ENCODE results near the gene PIK3R4. TPM values are rescaled to one million over a fixed set of nuclear protein-coding genes. Genes with fewer than 3 reads are reported as not detected.
A peak's percentile ranks its signal among the peaks of the same experiment; 100 is the strongest.

The PIK3R4 gene
- total RNA-seq, 1 experiment from 2014 or later = 47.3 TPM

GRCh38 chr3:130787422-130788068, 40.9 kb upstream of the PIK3R4 start:
- CTCF ChIA-PET = no interaction called here
- BruUV-seq (replicated peaks) = no TSS peak
- H3K27ac Mint-ChIP-seq (ENCODE audit: unreplicated experiment) = peak overlapping the region; percentile 9
- H3K9me3 Mint-ChIP-seq (ENCODE audit: low read depth, unreplicated experiment) = no peaks in the 10 kb centered on the region
- H3K36me3 Mint-ChIP-seq (ENCODE audit: insufficient read depth, unreplicated experiment) = no peaks in the 10 kb centered on the region
- no peak overlapping the region for H3K4me3 Mint-ChIP-seq (ENCODE audit: low read depth, unreplicated experiment)
- DNase-seq = no peak
- H3K27me3 Mint-ChIP-seq (ENCODE audit: unreplicated experiment) = no peaks in the 10 kb centered on the region
- intact Hi-C loops (cut with micrococcal nuclease; ENCODE audit: unreplicated experiment) = no loop called here
- peaks cover 49% of the 10 kb centered on the region for H3K4me1 Mint-ChIP-seq (ENCODE audit: low read depth, unreplicated experiment)
- no peak for TF ChIP-seq CTCF (IDR thresholded peaks at IDR 0.05; ENCODE audit: unreplicated experiment)

GRCh38 chr3:130786306-130786705, 39.7 kb upstream of the PIK3R4 start:
- H3K4me1 Mint-ChIP-seq (ENCODE audit: low read depth, unreplicated experiment) = peaks cover 41% of the 10 kb centered on the region
- no peaks in the 10 kb centered on the region for H3K27me3 Mint-ChIP-seq (ENCODE audit: unreplicated experiment)
- no TSS peak for BruUV-seq (replicated peaks)
- DNase-seq = no peak
- H3K4me3 Mint-ChIP-seq (ENCODE audit: low read depth, unreplicated experiment) = no peak overlapping the region
- no peaks in the 10 kb centered on the region for H3K9me3 Mint-ChIP-seq (ENCODE audit: low read depth, unreplicated experiment)
- TF ChIP-seq CTCF (IDR thresholded peaks at IDR 0.05; ENCODE audit: unreplicated experiment) = no peak
- H3K27ac Mint-ChIP-seq (ENCODE audit: unreplicated experiment) = no peak overlapping the region
- intact Hi-C loops (cut with micrococcal nuclease; ENCODE audit: unreplicated experiment) = no loop called here
- H3K36me3 Mint-ChIP-seq (ENCODE audit: insufficient read depth, unreplicated experiment) = no peaks in the 10 kb centered on the region
- CTCF ChIA-PET = interaction anchor here (1.0 kb wide), 1 partner anchor 12 kb away, joined by 3 read pairs; no protein-coding TSS in a partner anchor

DNA sequence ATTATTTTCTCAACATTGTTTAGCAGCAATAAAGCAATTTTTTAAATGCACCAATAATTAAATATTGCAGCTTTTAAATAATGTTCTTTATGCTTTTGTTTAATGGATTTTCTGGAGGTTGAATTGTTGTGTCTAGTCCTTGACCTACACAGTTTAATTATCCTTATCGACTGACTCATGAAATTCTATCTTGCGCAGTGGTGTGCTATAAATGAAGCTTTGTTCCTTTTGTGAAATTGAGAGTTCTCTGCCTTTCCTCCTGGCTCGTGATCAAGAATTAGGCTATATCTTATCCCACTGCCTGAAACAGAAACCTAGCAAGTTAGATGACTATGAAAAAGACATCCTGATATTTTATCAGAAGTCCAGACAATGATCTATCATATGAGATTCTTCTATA, 37.0 kb upstream of the PIK3R4 start:
- TF ChIP-seq CTCF (IDR thresholded peaks at IDR 0.05; ENCODE audit: unreplicated experiment) = no peak
- intact Hi-C loops (cut with micrococcal nuclease; ENCODE audit: unreplicated experiment) = loop anchor here (1.0 to 2.0 kb wide), 2 partner anchors 38 to 67 kb away; no protein-coding TSS in a partner anchor
- Mint-ChIP-seq H3K27ac (ENCODE audit: unreplicated experiment) (peak overlapping the region; percentile 91), H3K27me3 (ENCODE audit: unreplicated experiment) (no peaks in the 10 kb centered on the region), H3K4me1 (ENCODE audit: low read depth, unreplicated experiment) (peaks cover 50% of the 10 kb centered on the region), H3K36me3 (ENCODE audit: insufficient read depth, unreplicated experiment) (no peaks in the 10 kb centered on the region), H3K9me3 (ENCODE audit: low read depth, unreplicated experiment) (no peaks in the 10 kb centered on the region), H3K4me3 (ENCODE audit: low read depth, unreplicated experiment) (peak overlapping the region; percentile 24)
- CTCF ChIA-PET = interaction anchor here (1.0 to 1.5 kb wide), 10 partner anchors 9 to 111 kb away, joined by 3 to 6 read pairs (median 4); partner anchors contain the start of gene ATP2C1
- no TSS peak for BruUV-seq (replicated peaks)
- peak; percentile 51 for DNase-seq

DNA sequence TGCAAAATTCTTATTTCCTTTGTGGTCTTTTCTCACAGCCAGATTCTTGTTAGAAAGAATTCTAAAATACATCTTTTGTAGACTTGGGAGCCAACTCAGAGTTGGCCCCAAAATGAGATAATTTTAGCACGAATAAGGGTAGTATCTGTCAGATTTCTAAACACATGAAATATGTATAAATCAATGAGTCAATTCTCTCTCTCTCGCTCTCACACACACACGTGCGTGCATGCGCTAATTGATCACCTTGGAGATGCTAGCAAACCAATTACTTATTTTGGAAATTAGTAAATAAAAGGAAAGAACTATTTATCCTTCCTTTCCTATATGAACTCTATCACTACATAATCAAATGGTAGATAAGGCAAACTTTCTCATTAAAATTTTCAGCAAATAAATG, 32.9 kb upstream of the PIK3R4 start:
- no peak for DNase-seq
- H3K4me3 Mint-ChIP-seq (ENCODE audit: low read depth, unreplicated experiment) = no peak overlapping the region
- H3K27ac Mint-ChIP-seq (ENCODE audit: unreplicated experiment) = no peak overlapping the region
- CTCF ChIA-PET = no interaction called here
- BruUV-seq (replicated peaks) = no TSS peak
- no peaks in the 10 kb centered on the region for H3K36me3 Mint-ChIP-seq (ENCODE audit: insufficient read depth, unreplicated experiment)
- TF ChIP-seq CTCF (IDR thresholded peaks at IDR 0.05; ENCODE audit: unreplicated experiment) = no peak
- H3K4me1 Mint-ChIP-seq (ENCODE audit: low read depth, unreplicated experiment) = peaks cover 36% of the 10 kb centered on the region
- no peaks in the 10 kb centered on the region for H3K9me3 Mint-ChIP-seq (ENCODE audit: low read depth, unreplicated experiment)
- no peaks in the 10 kb centered on the region for H3K27me3 Mint-ChIP-seq (ENCODE audit: unreplicated experiment)
- intact Hi-C loops (cut with micrococcal nuclease; ENCODE audit: unreplicated experiment) = no loop called here
